ENCODE measurements around the gene COQ9. TPM values are rescaled to one million over a fixed set of nuclear protein-coding genes. Genes with fewer than 3 reads are reported as not detected.

The COQ9 gene
- total and polyA plus RNA-seq, 11 donors = 126 to 436 (median 191) TPM

- Histone ChIP-seq H3K27ac (no peak overlapping the region), H3K4me3 (no peak overlapping the region), H3K36me3 (peaks cover 0 to 15% (median 9%) of the 10 kb centered on the region in 9 donors), H3K4me1 (peaks cover 0 to 41% (median 24%) of the 10 kb centered on the region in 12 donors), H3K9me3 (peaks cover 0 to 15% (median 0%) of the 10 kb centered on the region in 12 donors), H3K27me3 (no peaks in the 10 kb centered on the region)
- intact Hi-C loops (cut with DNase I) = no loop called here
- TF ChIP-seq POLR2A (IDR thresholded peaks at IDR 0.05) (no peak), CTCF (IDR thresholded peaks at IDR 0.05) (no peak)
- DNase-seq (no peak), ATAC-seq (no peak)
- WGBS, 4 donors = 66 to 78% (median 71%) methylated on average over 3 of the region's 3 CpGs
Observed at GRCh38 chr16:57444711-57445110, 2.6 kb upstream of the COQ9 start.

GRCh38 chr16:57445510-57445909, 1.8 kb upstream of the COQ9 start:
- Histone ChIP-seq H3K36me3 (peaks cover 0 to 7% (median 3%) of the 10 kb centered on the region in 9 donors), H3K9me3 (peaks cover 0 to 7% (median 0%) of the 10 kb centered on the region in 12 donors), H3K4me3 (no peak overlapping the region), H3K27ac (no peak overlapping the region), H3K27me3 (no peaks in the 10 kb centered on the region), H3K4me1 (peaks cover 0 to 43% (median 24%) of the 10 kb centered on the region in 12 donors)
- DNase-seq (no peak), ATAC-seq (no peak)
- 93 to 96% (median 95%) methylated on average over 2 of the region's 2 CpGs for WGBS, 4 donors
- TF ChIP-seq CTCF (IDR thresholded peaks at IDR 0.05) (no peak), POLR2A (IDR thresholded peaks at IDR 0.05) (no peak)
- intact Hi-C loops (cut with DNase I) = no loop called here

GRCh38 chr16:57446531-57447185, 621 bp upstream of the COQ9 start:
- peaks cover 0 to 43% (median 24%) of the 10 kb centered on the region in 12 donors for H3K4me1 ChIP-seq
- intact Hi-C loops (cut with DNase I) = no loop called here
- peaks cover 0 to 15% (median 9%) of the 10 kb centered on the region in 9 donors for H3K36me3 ChIP-seq
- TF ChIP-seq CTCF (IDR thresholded peaks at IDR 0.05) = no peak
- no peak for TF ChIP-seq POLR2A (IDR thresholded peaks at IDR 0.05)
- H3K27me3 ChIP-seq = no peaks in the 10 kb centered on the region
- ATAC-seq = peak; percentile 8 to 52 (median 43)
- H3K9me3 ChIP-seq = no peaks in the 10 kb centered on the region
- DNase-seq = peak in 3 of 5 donors; percentile 39 to 67 (median 43)
- H3K4me3 ChIP-seq = peak overlapping the region; percentile 60 to 98 (median 86)
- peak overlapping the region; percentile 70 to 98 (median 94) for H3K27ac ChIP-seq
- 2 to 4% (median 3%) methylated on average over 17 to 28 of the region's 28 CpGs for WGBS, 4 donors

GRCh38 chr16:57452021-57452420, 4.7 kb downstream of the COQ9 start:
- no peak for DNase-seq
- no peak for ATAC-seq
- H3K36me3 ChIP-seq = peaks cover 0 to 65% (median 61%) of the 10 kb centered on the region in 9 donors

More at GRCh38 chr16:57452021-57452420, 4.7 kb downstream of the COQ9 start:
- H3K4me3 ChIP-seq = no peak overlapping the region
- H3K9me3 ChIP-seq = no peaks in the 10 kb centered on the region
- TF ChIP-seq CTCF (IDR thresholded peaks at IDR 0.05) (no peak), POLR2A (IDR thresholded peaks at IDR 0.05) (no peak)
- intact Hi-C loops (cut with DNase I) = no loop called here
- H3K27ac ChIP-seq = no peak overlapping the region
- peaks cover 0 to 20% (median 12%) of the 10 kb centered on the region in 12 donors for H3K4me1 ChIP-seq
- WGBS, 4 donors = 93 to 97% (median 95%) methylated on average over 10 of the region's 10 CpGs
- H3K27me3 ChIP-seq = no peaks in the 10 kb centered on the region

Measured in heart left ventricle (tissue), 16 donors.